Gastrocnemius medialis (tissue), 4 donors: ENCODE results near the gene HDAC4.

ENCODE experiments used
- CTCF ChIP-seq, 5 experiments: fragments of 450-650 bp in 3 of 5; fragments of 200-600 bp in 2 of 5; sonication (generic) in 2 of 5; IDR thresholded peaks in 4 of 5; conservative IDR thresholded peaks in 1 of 5; 1 replicate in 4 of 5; 2 replicates in 1 of 5; pipeline ENCODE4 v1.5.1; 2016 to 2019; ENCODE audit warnings: antibody characterized with exemption in 5 of 5, mild to moderate bottlenecking in 3 of 5, moderate library complexity in 3 of 5
- POLR2A ChIP-seq, 2 donors: fragments of 450-650 bp; IDR thresholded peaks; one replicate each; pipeline ENCODE4 v1.6.1; 2017; ENCODE audit warnings: antibody characterized with exemption in 2 of 2, mild to moderate bottlenecking in 2 of 2, moderate library complexity in 2 of 2

GRCh38 chr2:239002954-239003623, 397.7 kb downstream of the HDAC4 start:
- no peak for TF ChIP-seq CTCF (IDR thresholded peaks at IDR 0.05 in 4 of 5, conservative IDR thresholded peaks at IDR 0.05 in 1 of 5)
- no peak for TF ChIP-seq POLR2A (IDR thresholded peaks at IDR 0.05)
